ENCODE measurements around the gene DIP2B.
"Not testable (repeated sequence)": the region's sequence is repeated elsewhere in the genome, so short reads cannot be mapped to it uniquely, and the experiment has no call there.

DIP2B gene

DNA sequence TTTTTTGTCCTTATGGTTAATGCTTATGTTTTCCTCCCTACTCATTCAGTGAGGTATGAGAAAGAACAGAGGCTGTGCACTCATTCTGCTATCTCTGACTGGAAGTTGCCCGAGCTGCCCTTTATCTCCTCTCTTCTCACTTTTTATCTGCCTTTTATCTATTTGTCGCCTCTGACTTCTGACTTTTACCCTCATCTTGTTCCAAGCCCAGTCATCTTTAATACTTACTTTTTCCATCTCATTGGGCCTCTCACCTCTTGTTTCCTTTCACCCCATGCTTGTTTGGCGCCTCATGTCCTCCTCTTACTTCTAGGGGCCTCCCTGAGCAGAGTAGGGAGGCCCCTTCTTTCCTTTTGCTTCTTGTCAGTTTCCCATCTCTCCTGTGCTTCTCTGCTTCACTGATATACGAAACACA is 50.7 kb downstream of the DIP2B start:
- no peak for DNase-seq

DNA sequence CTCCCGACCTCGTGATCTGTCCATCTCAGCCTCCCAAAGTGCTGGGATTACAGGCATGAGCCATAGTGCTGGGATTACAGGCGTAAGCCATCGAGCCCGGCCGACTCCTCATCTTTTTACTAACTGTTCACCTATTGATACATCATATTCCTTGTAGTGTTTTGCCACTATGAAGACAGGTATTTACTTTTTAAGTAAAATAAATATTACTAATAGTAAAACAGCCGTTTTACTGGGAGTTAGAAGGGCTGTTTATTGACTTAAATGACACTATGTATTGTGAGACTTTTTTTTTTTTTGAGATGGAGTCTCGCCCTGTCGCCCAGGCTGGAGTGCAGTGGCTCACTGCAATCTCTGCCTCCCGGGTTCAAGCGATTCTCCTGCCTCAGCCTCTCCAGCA is 51.5 kb downstream of the DIP2B start:
- no peak for DNase-seq

DNA sequence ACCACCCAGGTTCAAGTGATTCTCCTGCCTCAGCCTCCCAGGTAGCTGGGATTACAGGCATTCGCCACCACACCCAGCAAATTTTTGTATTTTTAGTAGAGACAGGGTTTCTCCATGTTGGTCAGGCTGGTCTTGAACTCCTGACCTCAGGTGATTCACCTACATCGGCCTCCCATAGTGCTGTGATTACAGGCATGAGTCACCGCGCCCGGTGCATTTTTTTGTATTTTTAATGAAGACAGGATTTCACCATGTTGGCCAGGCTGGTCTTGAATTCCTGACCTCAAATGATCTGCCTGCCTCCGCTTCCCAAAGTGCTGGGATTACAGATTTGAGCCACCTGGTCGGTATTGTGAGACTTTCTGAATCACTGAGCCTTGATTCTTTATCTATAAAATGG is 52.0 kb downstream of the DIP2B start:
- not testable (repeated sequence) for DNase-seq

DNA sequence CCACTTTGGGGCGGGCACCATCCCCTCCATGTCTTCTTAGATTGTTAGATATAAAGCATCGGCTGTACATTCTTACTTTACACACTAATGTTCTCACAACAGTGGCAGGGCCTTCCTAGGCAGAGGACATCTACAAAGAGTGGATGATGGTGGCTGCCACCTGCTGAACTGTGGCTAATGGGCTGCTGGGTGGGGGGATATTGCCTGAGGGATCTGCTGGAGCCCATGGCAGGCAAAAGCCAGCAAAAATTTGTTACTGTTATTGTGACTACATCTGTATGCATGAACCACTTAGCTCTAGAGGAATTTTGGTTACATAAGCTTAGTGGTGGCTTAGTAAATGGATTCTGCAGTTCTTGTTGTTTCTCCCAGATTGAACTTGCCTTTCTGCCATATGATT is 52.6 kb downstream of the DIP2B start:
- no peak for DNase-seq

DNA sequence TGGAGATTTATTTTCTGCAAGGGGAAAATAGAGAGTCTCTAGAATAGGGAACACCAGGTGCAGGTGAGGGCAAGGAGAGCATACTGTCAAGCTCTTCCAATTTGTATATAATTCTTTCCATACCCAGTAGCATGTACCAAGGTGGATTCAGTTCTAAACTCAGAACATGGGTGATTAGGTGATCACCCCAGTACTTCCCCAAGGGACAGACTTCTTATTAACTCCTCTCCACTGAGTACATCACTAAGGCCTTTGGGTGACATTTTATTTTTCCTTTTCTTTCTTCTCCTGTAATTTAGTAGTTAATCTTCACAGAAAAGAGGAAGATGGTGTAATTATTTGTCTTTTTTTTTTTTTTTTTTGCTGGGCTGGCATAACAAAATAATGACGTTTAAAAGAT is 54.2 kb downstream of the DIP2B start:
- DNase-seq, result no peak

DNA sequence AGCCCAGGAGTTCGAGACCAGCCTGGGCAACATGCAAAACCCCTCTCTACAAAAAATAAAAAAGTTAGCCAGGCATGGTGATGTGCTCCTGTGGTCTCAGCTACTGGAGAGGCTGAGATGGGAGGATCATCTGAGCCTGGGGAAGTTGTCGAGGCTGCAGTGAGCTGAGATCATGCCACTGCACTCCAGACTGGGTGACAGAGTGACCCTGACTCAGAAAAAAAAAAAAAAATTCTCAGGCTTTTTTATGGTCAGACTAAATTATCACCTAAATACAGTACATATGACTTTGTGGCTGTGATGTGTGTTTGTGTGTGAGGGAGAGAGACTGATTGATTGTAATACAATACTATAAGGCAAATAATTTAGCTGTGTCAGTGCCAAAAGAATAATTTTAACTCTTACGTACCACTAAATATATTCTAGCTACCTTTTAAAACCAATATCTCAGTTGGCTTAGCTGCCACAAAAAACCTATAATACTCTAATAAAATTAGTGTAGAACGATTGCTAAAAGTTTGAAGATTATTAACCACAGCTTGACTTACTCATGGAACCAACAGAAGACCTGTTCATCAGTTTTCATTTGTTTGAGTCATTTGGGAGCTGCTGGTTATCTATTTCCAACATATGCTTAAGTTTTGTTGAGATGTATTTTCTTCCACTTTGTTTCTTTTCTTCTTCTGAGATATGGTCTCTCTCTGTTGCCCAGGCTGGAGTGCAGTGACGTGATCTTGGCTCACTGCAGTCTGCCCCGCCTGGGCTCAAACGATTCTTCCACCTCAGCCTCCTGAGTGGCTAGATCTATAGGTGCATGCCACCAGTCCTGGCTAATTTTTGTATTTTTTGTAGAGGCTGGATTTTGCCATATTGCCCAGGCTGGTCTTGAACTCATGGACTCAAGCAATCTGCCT is 58.0 kb downstream of the DIP2B start:
- no peak for DNase-seq

DNA sequence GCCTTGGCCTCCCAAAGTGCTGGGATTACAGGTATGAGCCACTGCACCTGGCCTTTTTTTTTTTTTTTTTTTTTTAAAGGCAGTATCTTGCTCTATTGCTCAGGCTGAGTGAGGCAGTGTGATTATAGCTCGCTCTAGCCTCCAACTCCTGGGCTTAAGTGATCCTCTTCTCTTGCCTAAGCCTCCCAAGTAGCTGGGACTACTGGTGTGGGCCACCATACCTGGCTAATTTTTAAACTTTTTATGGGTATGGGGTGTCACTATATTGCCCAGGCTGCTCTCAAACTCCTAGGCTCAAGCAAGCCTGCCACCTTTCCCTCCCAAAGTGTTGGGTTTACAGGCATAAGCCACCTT is 58.6 kb downstream of the DIP2B start:
- DNase-seq, result no peak

DNA sequence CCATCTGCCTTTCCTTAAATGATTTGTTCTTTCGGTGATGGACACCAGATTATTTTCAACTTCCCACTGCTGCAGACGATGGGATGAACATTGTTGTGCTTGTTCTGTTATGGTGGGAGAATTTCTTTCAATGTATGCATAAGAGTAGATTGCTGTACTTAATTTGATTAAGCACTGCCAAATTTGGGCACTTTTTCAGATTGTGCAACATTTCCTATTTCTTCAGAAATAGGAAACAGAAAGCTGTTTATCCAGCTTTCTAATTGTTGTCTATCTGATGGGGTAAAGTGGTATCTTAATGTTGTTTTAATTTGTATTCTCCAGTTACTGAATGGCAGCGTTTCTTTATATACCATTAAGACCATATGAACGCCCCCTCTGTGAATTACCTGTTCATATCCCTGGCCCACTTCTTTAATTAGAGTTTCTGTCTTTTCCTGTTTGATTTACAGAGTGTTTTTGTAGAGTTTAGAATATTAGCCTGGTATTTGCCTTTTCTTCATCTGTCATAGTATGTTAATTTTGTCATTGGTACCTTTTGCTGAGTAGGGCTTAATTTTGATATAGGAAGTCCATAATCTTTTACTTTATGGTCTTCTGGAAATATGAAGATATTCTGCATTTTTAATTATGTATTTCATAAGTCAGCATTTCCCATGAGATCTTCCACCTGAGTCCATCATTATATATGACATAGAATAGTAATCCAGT is 59.6 kb downstream of the DIP2B start:
- DNase-seq, result no peak

DNA sequence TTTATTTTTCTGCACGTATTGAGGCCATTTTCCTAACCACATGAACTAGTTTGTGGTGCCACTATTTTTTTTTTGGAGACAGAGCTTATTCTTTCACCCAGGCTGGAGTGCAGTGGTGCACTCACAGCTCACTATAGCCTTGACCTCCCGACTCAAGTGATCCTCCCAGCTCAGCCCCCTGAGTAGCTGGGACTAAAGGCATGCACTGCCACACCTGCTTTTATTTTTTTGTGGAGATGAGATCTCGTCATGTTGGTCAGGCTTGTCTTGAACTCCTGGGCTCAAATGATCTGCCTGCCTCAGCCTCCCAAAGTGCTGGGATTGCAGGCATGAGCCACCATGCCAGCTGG is 60.1 kb downstream of the DIP2B start:
- no peak for DNase-seq

DNA sequence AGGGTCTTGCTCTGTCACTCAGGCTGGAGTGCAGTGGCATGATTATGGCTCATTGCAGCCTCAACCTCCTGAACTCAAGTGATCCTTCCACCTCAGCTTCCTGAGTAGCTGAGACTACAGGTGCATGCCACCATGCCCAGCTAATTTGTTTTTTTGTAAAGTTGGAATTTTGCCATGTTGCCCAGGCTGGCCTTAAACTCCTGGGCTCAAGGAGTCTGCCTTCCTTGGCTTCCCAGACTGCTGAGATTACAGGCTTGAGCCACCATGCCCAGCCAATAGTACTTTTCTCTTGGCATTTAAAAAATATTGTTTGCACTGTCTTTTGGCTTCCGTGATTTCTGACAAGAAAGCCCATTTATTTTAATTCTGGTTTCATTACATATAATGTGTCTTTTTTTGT is 61.3 kb downstream of the DIP2B start:
- DNase-seq, result no peak

DNA sequence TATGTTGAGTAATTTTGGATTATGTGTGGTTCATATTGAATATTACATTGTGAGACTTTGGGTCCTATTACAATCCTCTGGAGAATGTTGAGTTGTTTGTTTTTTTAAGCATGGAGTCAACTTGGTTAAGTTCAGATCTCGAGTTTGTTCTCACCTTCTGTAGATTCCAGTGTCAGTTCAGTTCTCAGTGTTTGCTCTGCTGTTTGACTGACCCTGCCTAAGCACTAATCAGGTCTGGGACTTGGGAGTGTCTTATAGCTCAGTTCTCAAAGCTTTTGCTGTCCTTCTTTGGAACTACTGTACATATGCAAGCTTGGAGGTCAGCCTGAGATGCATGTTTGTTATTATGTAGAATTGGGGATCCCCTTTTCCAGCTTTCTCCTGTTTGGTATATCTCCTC is 63.1 kb downstream of the DIP2B start:
- no peak for DNase-seq

DNA sequence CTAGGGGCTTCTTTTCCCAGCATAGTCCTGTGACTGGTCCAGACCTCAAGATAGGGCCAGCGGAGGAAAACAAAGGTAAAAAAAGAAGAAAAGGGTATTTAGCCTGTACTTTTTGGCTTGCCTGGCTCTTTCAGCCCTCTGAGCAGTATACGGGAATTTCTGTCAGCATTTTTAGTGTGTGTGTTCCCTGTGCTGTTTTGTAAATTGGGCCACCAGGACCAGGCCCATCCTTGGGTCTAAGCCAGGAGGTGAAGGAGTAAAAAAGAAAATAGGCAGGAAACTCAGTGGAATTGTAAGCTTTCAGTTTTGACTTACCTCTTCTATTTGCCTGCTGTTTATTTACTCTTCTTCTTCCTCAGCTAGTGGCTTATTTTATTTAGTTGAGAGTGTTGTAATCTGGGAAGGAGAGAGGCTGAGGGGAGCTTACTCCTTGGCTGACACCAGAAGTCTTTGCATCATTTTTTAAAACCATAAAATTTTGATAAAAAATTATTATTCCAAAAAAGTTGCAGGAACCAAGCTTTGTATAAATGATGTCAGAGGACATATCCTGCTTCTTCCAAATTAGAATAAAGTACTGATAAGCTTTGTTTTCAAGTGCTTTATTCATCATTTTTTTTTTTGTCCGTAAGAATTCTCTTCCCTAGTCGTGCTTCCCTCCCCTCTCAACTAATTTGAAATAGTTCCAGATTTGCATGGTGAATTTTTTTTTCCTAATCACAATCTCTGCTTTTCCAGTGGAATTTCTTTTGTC is 63.7 kb downstream of the DIP2B start:
- DNase-seq, result no peak

DNA sequence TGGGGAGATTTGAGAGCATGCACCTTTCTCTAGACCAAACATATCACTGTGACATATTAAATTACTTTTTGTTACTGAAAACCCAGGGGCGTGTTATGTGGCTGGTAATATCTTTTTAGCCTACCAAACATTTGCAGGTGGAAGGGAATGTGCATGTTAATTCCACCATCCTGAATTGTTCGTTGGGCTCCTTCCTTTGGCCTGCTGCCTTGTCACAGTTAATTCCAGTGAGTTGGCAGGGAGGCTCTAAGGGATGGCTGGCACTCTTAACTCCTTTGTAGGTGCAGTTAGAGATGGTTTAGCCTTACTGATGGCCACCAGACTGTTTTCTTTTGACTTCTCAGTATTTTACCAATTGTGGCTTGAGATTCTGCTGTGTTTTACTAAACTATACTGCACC is 64.5 kb downstream of the DIP2B start:
- no peak for DNase-seq

DNA sequence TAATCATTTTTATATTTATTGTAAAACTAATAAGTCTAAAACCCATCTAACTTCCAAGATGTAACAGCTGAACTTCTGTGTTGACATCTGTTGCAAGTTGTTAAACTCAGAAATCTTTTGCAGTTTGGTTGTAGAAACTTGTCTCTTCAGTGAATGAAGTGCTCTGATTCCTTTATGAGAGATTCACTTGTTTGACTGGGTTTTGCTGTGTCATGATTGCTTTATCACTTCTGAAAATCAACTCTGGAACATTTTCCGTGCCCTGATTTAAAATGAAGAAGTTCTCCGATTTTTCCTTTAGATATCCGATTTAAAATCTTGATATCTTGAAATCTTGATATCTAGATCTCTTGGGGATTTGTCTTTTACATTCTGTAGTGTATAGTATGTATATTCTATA is 65.1 kb downstream of the DIP2B start:
- no peak for DNase-seq

DNA sequence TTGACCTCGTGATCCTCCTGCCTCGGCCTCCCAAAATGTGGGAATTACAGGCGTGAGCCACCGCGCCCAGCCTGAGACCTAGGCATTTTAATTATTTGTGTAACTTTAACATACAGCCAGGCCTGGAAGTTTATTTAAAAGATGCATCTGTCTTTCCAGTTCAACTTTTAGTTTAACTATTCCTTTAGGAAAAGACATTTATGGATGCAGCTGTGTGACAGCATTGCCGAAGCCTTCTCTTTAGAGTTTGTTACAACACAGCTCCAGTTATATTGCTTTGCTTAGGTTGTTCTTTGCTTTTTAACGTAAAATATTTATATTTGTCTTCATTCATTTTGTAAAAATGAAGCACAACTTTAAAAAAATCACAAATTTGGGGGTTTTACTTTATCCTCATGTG is 67.0 kb downstream of the DIP2B start:
- DNase-seq, result no peak

DNA sequence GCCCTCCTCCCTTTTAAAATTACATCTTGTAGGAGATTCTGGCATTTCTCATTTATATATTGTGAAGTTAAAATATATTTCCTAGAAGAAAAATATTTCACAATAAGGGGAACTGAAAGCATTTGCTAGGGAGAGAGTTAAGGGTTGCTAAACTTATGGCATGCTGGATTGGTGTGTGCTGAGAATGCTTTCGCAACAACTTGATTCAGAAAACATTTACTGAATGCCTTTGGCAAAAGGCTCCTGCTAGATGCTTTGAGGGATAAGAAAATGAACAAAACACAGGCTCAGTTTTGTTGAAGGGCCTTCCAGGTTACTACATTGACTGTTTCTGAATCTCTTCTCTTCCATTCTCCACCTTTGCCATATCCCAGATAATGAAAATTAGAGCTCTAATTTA is 67.5 kb downstream of the DIP2B start:
- no peak for DNase-seq

DNA sequence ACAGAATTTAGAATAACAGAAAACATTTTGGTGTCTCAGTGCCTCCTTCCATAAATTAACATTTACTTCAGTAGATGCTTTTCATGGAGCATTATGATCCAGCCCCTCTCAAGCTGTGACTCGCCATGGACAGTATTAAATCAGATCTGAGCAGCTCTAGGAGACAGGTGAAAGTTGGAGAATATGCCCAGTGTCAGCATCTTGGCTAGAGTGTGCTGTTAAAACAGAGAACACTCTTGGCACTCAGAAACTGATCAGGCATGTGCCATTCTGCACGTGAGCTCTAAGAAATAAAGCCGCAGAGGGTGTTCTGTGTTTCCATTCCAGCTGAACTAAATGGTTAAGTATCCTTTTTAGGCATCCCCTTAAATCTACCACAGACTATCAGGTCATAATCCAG is 68.0 kb downstream of the DIP2B start:
- no peak for DNase-seq

DNA sequence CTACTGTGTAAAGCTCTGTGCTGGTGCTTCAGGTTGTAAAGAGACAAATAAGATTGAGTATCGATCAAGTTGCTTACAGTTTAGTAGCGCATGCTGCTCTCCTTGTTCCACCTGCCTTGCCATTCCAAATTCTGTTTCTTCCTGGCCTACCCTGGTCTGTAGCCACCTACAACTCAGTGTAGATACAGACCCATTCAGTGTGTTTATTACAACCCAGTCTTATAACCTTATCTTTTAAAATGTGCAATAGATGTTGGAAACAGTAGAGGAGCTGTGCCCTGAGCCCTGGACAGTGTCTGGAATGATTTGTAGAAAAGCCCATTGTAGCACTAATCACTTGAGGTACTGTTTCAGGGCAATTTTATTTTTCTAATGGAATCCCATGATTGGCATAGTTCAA is 68.5 kb downstream of the DIP2B start:
- no peak for DNase-seq

DNA sequence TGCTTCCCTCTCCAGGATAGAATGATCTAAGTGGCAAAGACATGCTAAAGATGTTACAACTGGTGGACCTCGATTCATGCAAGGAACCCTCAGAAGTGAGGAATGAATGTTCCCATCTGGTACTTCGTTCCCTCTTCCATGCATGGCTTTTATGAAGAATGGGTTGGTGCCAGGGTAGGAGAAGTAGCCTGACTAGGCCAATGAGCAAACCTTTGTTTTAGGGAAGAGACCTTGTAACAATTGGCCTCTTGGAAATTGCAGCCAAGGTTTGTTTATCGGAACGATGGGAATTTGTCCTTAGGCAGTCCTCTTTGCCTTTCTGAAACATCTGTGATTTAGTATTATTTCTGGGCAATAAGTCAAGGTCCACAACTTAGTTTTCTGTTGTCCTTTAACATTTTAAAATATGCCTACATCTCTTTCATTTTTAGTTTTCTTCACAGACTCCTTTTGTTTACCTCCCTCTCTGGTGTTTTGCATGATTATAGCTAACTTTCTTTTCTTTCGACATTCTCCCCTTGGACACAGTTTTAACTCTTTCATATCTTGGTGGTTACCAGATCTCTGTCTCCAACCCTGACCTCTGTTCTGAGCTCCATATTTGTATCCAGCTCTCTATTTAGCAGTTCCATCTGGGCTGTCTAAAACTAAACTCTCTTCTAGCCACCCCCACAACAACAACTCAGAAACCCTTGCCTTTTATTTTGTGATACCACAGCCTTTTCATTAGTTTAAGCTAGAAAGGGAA is 70.0 kb downstream of the DIP2B start:
- no peak for DNase-seq

DNA sequence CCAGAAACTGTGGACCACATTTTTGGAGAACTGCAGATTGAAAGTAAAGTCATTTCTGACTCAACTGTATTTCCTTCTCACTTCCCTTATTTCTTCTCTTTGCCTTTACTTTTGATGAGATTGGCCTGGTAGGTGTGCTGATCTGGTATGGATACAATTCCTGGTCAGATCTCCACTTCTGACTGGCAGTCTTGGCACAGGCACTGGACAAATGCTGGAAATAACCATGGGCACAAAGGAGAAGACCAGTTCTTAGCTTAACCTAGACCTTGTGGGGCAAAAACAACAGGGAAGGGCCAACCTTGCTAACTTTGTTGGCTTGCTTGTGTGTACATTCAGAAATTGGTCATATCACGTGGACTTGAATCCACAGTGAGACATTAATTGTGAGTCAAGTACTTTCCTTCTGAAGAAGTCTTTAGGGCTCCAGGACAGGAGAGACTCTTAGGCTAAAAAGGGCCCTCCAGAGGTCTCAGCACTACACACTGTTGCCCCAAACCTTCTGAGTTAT is 75.0 kb downstream of the DIP2B start:
- DNase-seq, result no peak

DNA sequence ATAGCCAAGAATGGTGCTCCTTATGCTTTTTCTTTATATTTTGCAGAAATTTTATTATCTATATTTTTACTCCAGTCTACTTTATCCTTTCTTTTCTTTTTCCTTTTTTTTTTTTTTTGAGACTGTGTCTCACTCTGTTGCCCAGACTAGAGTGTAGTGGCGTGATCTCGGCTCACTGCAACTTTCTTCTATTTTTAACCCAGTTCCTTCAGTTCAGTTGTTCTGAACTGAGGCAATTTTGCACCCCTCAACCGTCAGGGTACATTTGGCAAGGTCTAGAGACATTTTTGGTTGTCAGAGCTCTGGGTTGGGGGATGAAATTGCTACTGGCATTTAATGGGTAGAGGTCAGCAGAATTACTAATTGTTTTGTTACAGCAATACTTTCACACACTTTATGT is 75.7 kb downstream of the DIP2B start:
- DNase-seq, result no peak

DNA sequence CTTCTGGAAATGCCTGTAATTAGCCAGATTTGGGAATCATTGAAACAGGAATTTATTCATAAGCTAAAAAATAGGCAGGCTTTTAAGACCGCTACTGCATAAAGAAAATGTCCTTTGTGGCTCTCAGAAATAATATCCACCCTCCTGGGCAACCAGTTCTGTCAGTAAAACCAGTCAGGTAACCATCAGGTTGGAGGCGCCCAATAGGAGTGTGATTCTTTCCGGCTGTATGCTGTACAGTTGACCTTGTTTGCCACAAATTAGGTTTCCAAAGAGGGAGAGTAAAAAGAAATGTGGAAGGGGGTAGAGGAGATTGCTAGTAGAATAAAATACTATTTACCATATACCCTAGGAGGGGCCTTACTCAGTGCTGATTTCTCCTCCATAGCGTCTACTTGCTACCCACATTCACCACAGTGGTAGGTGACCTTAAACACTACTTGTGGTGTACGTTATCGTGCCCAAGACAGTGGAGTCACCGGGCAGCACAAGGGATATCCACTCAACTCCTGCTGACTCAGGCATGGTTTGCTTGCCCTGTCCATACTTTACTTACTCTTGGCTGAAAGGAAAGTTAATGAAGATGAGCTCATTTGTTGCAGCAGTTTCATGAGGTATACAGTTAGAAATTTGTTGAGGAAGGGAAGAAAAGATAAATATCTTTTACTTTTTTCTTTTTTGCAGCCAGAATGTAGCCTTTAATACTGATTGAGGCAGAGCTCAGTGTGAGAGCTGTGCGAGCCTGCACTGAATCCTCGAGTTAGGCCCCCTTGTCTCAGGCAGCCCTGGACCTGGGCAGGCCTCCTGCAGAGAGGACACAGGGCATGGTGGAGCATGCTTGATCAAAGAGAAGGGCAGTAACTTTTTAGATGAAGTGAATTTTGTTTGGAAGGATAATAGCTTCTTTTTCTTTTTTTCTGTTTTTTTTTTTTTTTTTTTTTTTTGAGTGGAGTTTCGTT is 76.7 kb downstream of the DIP2B start:
- no peak for DNase-seq
